ENCODE data around the gene ANKRD34A. TPM values are rescaled to one million over a fixed set of nuclear protein-coding genes. Genes with fewer than 3 reads are reported as not detected.
"Not testable (repeated sequence)": the region's sequence is repeated elsewhere in the genome, so short reads cannot be mapped to it uniquely, and the experiment has no call there.

ANKRD34A gene
- total RNA-seq, 4 donors from 2014 or later: 0.54 to 3.7 TPM; not detected in 2

- TF ChIP-seq POLR2A (IDR thresholded peaks at IDR 0.05) (no peak), CTCF (IDR thresholded peaks at IDR 0.05) (no peak)
- DNase-seq: no peak
These were observed 19.8 kb downstream of the ANKRD34A start for GRCh38 chr1:145944532-145944931.

GRCh38 chr1:145942871-145943270, 21.5 kb downstream of the ANKRD34A start:
- DNase-seq: no peak
- Histone ChIP-seq H3K4me1 (no peaks in the 10 kb centered on the region), H3K27me3 (no peaks in the 10 kb centered on the region), H3K9me3 (no peaks in the 10 kb centered on the region), H3K4me3 (no peak overlapping the region), H3K36me3 (peaks cover 0 to 9% (median 0%) of the 10 kb centered on the region in 3 donors), H3K27ac (no peak overlapping the region)
- TF ChIP-seq CTCF (IDR thresholded peaks at IDR 0.05) (no peak), POLR2A (IDR thresholded peaks at IDR 0.05) (no peak)

More at GRCh38 chr1:145944532-145944931, 19.8 kb downstream of the ANKRD34A start:
- H3K27me3 ChIP-seq: no peaks in the 10 kb centered on the region
- no peaks in the 10 kb centered on the region for H3K9me3 ChIP-seq
- peaks cover 0 to 9% (median 0%) of the 10 kb centered on the region in 3 donors for H3K36me3 ChIP-seq
- no peaks in the 10 kb centered on the region for H3K4me1 ChIP-seq
- H3K4me3 ChIP-seq: no peak overlapping the region
- no peak overlapping the region for H3K27ac ChIP-seq

DNA sequence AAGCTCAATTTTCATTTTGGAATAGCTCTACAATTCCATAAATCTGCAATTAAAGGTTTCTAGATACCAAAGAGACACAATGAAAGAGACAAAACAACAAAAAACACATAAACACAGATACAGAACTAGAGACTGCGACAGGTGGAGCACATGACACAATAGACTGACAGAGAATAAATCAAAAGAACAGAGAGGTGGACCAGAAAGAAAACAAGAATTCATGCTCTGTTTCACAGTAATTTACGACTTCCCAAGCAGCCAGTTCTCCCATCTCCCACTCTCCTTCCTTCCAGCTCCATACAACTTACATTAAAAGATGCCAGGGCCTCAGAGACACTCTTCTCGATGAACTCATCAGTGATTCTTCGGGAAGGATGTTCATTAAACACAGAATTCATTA, 22.0 kb downstream of the ANKRD34A start:
- Histone ChIP-seq H3K27ac (no peak overlapping the region), H3K27me3 (no peaks in the 10 kb centered on the region), H3K4me1 (no peaks in the 10 kb centered on the region), H3K4me3 (no peak overlapping the region), H3K36me3 (peaks cover 0 to 11% (median 0%) of the 10 kb centered on the region in 3 donors), H3K9me3 (no peaks in the 10 kb centered on the region)
- TF ChIP-seq POLR2A (IDR thresholded peaks at IDR 0.05): no peak
- no peak for TF ChIP-seq CTCF (IDR thresholded peaks at IDR 0.05)
- no peak for DNase-seq

- H3K27ac ChIP-seq: no peak overlapping the region
These were observed 26.9 kb downstream of the ANKRD34A start for GRCh38 chr1:145937436-145937835.

GRCh38 chr1:145936247-145936646, 28.1 kb downstream of the ANKRD34A start:
- Histone ChIP-seq H3K27ac (no peak overlapping the region), H3K36me3 (peaks cover 0 to 27% (median 0%) of the 10 kb centered on the region in 3 donors), H3K4me3 (no peak overlapping the region), H3K4me1 (no peaks in the 10 kb centered on the region), H3K27me3 (no peaks in the 10 kb centered on the region), H3K9me3 (no peaks in the 10 kb centered on the region)
- TF ChIP-seq CTCF (IDR thresholded peaks at IDR 0.05): no peak
- TF ChIP-seq POLR2A (IDR thresholded peaks at IDR 0.05): no peak
- no peak for DNase-seq

More at GRCh38 chr1:145937436-145937835, 26.9 kb downstream of the ANKRD34A start:
- no peaks in the 10 kb centered on the region for H3K9me3 ChIP-seq
- no peak for TF ChIP-seq POLR2A (IDR thresholded peaks at IDR 0.05)
- no peak for TF ChIP-seq CTCF (IDR thresholded peaks at IDR 0.05)
- H3K4me3 ChIP-seq: no peak overlapping the region
- H3K36me3 ChIP-seq: peaks cover 0 to 28% (median 0%) of the 10 kb centered on the region in 3 donors
- no peak for DNase-seq
- no peaks in the 10 kb centered on the region for H3K4me1 ChIP-seq
- no peaks in the 10 kb centered on the region for H3K27me3 ChIP-seq

- no peak overlapping the region for H3K4me3 ChIP-seq
- H3K27ac ChIP-seq: no peak overlapping the region
- H3K36me3 ChIP-seq: peaks cover 0 to 27% (median 0%) of the 10 kb centered on the region in 3 donors
- no peaks in the 10 kb centered on the region for H3K27me3 ChIP-seq
- TF ChIP-seq POLR2A (IDR thresholded peaks at IDR 0.05) (no peak), CTCF (IDR thresholded peaks at IDR 0.05) (no peak)
- DNase-seq: no peak
- no peaks in the 10 kb centered on the region for H3K4me1 ChIP-seq
- H3K9me3 ChIP-seq: no peaks in the 10 kb centered on the region
These were observed 28.7 kb downstream of the ANKRD34A start for GRCh38 chr1:145935708-145936107.

DNA sequence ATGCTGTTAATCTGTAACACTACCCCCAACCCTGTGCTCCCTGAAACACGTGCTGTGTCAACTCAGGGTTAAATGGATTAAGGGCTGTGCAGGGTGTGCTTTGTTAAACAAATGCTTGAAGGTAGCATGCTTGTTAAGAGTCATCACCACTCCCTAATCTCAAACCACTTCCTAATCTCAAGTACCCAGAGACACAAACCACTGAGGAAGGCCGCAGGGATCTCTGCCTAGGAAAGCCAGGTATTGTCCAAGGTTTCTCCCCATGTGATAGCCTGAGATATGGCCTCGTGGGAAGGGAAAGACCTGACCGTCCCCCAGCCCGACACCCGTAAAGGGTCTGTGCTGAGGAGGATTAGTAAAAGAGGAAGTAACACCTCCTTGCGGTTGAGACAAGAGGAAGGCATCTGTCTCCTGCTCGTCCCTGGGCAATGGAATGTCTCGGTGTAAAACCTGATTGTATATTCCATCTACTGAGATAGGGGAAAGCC, 31.8 kb downstream of the ANKRD34A start:
- H3K27me3 ChIP-seq, H3K4me1 ChIP-seq, H3K9me3 ChIP-seq, H3K4me3 ChIP-seq: not testable (repeated sequence)
- Histone ChIP-seq H3K36me3 (peaks cover 0 to 27% (median 0%) of the 10 kb centered on the region in 3 donors), H3K27ac (peak overlapping the region in 3 of 4 donors; percentile 3 to 67 (median 63))
- DNase-seq: peak in 1 of 3 donors; percentile 31
